Fibroblast of lung (primary cell): Measurements from ENCODE around the gene RAI1. TPM values are rescaled to one million over a fixed set of nuclear protein-coding genes. Genes with fewer than 3 reads are reported as not detected.

Source experiments
- DNase-seq, 2 donors: peaks; one replicate each; pipeline versions ENCODE4 v3.0.0 to v3.0.0-alpha.2; 2010; ENCODE audit warnings: low read depth in 2 of 2
- H2AFZ ChIP-seq: 2 replicates; pipeline ENCODE4 v1.5.1; 2012; ENCODE audit warnings: low read length, control low read depth, inconsistent platforms
- H3K27ac ChIP-seq: 2 replicates; pipeline ENCODE4 v1.5.1; 2011; ENCODE audit warnings: low read length, control low read depth; ENCODE audit not compliant: insufficient read depth
- H3K27me3 ChIP-seq: 2 replicates; pipeline ENCODE4 v1.5.1; 2011; ENCODE audit warnings: mild to moderate bottlenecking, low read length; ENCODE audit not compliant: control insufficient read depth, insufficient read depth
- H3K36me3 ChIP-seq: 2 replicates; pipeline ENCODE4 v1.5.1; 2011; ENCODE audit warnings: low read length; ENCODE audit not compliant: control insufficient read depth, insufficient read depth
- H3K4me1 ChIP-seq: 2 replicates; pipeline ENCODE4 v1.5.1; 2011; ENCODE audit warnings: low read length; ENCODE audit not compliant: control insufficient read depth, insufficient read depth; ENCODE audit errors: extremely low read depth
- H3K4me2 ChIP-seq: 2 replicates; pipeline ENCODE4 v1.5.1; 2011; ENCODE audit warnings: low read length, control low read depth; ENCODE audit not compliant: insufficient read depth; ENCODE audit errors: extremely low read depth
- H3K4me3 ChIP-seq, 4 experiments: fragments of 200-600 bp in 1 of 4; sonication (generic) in 1 of 4; replicated peaks in 1 of 4; 2 replicates each; pipeline ENCODE4 v1.5.1; 2011 to 2016; ENCODE audit warnings: low read length in 4 of 4, low read depth in 3 of 4, mild to moderate bottlenecking in 3 of 4, control low read depth in 2 of 4, inconsistent platforms in 1 of 4, mixed read lengths in 1 of 4; ENCODE audit not compliant: insufficient read depth in 1 of 4; ENCODE audit errors: control extremely low read depth in 1 of 4
- H3K79me2 ChIP-seq: 2 replicates; pipeline ENCODE4 v1.5.1; 2012; ENCODE audit warnings: mild to moderate bottlenecking, low read length, inconsistent platforms; ENCODE audit not compliant: control insufficient read depth, insufficient read depth
- H3K9ac ChIP-seq: 2 replicates; pipeline ENCODE4 v1.5.1; 2011; ENCODE audit warnings: mild to moderate bottlenecking, low read length, control low read depth; ENCODE audit not compliant: insufficient read depth
- H3K9me3 ChIP-seq: 2 replicates; pipeline ENCODE4 v1.5.1; 2012; ENCODE audit warnings: low read depth, low read length; ENCODE audit not compliant: control insufficient read depth, insufficient read depth
- H4K20me1 ChIP-seq: 2 replicates; pipeline ENCODE4 v1.5.1; 2011; ENCODE audit warnings: low read length; ENCODE audit not compliant: control insufficient read depth, insufficient read depth; ENCODE audit errors: extremely low read depth
- EZH2 ChIP-seq: IDR thresholded peaks from 2 replicates; pipeline ENCODE4 v1.5.1; 2012; ENCODE audit warnings: low read length, control low read depth, mild to moderate bottlenecking; ENCODE audit errors: missing control alignments
- polyA plus RNA-seq, 2 donors: library from polyadenylated mRNA; depleted of rRNA in 1 of 2; stranded (reverse) in 1 of 2; unstranded in 1 of 2; fragments of >200 nt; gene quantifications; 2 replicates each; pipeline ENCODE4 v1.2.1, GENCODE V29; 2011 to 2012; ENCODE audit warnings: missing spikeins in 1 of 2
- total RNA-seq: library from RNA; depleted of rRNA; stranded (reverse); fragments of >200 nt; gene quantifications from 2 replicates; pipeline ENCODE4 v1.2.1, GENCODE V29; 2014
- TF ChIP-seq, protein P1 (sequence below), 2 donors: IDR thresholded peaks in 1 of 2; conservative IDR thresholded peaks in 1 of 2; 1 replicate in 1 of 2; 2 replicates in 1 of 2; pipeline ENCODE4 v1.5.1; 2011 to 2012; ENCODE audit warnings: low read length in 2 of 2, control low read depth in 1 of 2, inconsistent platforms in 1 of 2, low read depth in 1 of 2, mild to moderate bottlenecking in 1 of 2

The RAI1 gene
- total and polyA plus RNA-seq, 2 donors (not counting 1 experiment from before 2014, with no cell fraction given), result 2.1 to 6.6 TPM

DNA sequence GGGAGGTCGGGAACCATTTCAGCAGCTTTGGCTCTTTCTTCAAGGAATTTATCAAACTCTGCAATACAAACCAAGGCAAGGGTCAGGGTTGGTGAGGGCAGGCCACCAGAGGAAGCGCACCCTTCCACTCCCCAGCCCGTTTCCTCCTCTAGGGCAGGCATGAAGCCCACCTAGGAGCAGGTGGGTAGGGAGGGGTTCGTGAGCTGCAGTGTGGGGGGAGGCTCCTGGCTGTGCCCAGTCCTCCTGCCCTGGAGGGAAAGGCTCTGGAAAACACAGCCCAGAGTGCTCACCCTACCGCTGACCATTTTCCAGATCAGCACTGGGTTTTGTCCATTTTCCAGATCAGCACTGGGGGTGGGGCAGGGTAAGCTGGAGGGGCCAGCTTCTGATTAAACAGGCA is 166.5 kb downstream of the RAI1 start:
- Histone ChIP-seq H3K27me3 (no peaks in the 10 kb centered on the region), H3K4me3 (no peak overlapping the region), H3K36me3 (peaks cover 4% of the 10 kb centered on the region), H4K20me1 (no peaks in the 10 kb centered on the region), H3K9me3 (no peaks in the 10 kb centered on the region), H3K4me1 (peaks cover 15% of the 10 kb centered on the region), H3K9ac (no peak overlapping the region), H3K27ac (no peak overlapping the region), H3K79me2 (no peaks in the 10 kb centered on the region), H3K4me2 (no peak overlapping the region), H2AFZ (no peak overlapping the region)
- DNase-seq, result no peak
- TF ChIP-seq, protein P1, sequence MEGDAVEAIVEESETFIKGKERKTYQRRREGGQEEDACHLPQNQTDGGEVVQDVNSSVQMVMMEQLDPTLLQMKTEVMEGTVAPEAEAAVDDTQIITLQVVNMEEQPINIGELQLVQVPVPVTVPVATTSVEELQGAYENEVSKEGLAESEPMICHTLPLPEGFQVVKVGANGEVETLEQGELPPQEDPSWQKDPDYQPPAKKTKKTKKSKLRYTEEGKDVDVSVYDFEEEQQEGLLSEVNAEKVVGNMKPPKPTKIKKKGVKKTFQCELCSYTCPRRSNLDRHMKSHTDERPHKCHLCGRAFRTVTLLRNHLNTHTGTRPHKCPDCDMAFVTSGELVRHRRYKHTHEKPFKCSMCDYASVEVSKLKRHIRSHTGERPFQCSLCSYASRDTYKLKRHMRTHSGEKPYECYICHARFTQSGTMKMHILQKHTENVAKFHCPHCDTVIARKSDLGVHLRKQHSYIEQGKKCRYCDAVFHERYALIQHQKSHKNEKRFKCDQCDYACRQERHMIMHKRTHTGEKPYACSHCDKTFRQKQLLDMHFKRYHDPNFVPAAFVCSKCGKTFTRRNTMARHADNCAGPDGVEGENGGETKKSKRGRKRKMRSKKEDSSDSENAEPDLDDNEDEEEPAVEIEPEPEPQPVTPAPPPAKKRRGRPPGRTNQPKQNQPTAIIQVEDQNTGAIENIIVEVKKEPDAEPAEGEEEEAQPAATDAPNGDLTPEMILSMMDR (conservative IDR thresholded peaks at IDR 0.05 in 1 of 2, IDR thresholded peaks at IDR 0.05 in 1 of 2; ENCODE audit: low read depth in 1 of 2, low read length in 2 of 2), result no peak
- no peak for TF ChIP-seq EZH2

DNA sequence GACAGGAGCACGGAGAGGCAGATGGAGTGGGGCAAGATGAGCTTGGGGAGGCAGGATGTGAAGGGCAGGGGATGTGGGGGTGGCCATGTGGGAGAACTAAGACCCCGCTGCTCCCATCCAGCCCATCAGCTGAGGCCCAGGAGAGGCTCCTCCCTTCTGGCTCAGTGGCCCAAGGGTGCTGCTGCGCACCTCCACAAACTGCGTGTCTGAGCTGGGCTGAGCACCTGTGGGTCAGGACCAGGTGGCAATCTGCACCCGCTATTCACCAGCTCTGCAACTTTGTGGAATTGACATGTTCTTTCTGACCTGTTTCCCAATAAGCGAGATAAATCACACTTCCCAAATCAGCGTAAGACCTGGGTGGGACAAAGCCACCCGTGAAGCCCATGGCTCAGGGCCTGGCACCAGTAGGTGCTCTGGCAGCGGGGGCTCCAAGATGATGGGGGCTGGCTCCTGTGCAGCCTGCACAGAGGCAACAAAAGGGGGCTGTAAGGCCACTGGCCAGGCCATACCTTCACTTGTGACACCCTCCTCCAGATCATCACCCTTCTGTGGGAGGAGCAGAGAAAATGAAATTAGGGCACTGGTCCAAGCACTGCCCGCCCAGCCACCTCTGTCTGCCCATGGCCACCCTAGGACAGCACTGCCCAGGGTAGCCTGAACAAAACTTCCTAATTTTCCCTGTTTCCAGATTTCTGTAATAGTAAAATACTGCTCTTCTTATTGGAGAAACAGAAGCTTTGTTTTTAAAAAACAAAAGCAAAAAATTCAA is 167.2 kb downstream of the RAI1 start:
- Histone ChIP-seq H2AFZ (no peak overlapping the region), H3K27me3 (no peaks in the 10 kb centered on the region), H3K4me3 (no peak overlapping the region), H3K9ac (no peak overlapping the region), H3K36me3 (peaks cover 4% of the 10 kb centered on the region), H3K79me2 (no peaks in the 10 kb centered on the region), H3K4me2 (no peak overlapping the region), H3K4me1 (peaks cover 20% of the 10 kb centered on the region), H3K27ac (no peak overlapping the region), H4K20me1 (no peaks in the 10 kb centered on the region), H3K9me3 (no peaks in the 10 kb centered on the region)
- no peak for DNase-seq
- TF ChIP-seq EZH2, result no peak
- TF ChIP-seq, protein P1 (conservative IDR thresholded peaks at IDR 0.05 in 1 of 2, IDR thresholded peaks at IDR 0.05 in 1 of 2; ENCODE audit: low read depth in 1 of 2, low read length in 2 of 2), result no peak

DNA sequence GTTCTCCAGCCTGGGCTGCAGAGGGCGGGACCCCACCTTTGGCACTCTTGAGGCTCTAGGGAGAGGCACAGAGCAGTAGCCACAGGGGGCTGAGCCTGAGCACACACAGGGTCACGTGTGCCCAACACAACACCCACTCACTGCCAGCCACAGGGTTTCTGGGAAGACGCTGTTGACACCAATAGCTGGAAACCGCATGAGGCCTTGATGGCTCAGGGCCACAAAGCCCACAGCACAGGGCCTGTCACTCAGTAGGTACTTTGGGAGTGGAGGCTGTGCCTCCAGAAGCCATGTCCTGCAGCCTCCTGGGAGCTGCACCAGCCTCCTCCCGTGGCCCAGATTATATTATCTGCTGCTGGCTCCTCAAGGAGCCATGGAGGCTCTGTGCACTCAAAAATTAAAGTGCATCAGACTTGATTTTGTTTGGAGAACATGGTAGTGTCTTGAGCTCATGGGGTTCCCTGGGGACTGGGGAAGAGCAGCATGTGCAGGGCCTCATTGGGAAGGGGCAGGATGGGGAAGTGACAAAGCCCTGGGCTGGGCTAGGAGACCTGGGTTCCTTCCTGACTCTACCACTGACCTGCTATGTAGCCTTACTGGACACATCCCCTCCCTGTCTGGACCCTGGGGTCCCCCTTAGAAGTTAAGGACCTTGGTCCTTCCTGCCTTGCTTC is 168.0 kb downstream of the RAI1 start:
- Histone ChIP-seq H3K9ac (no peak overlapping the region), H3K27ac (peak overlapping the region; percentile 54), H2AFZ (no peak overlapping the region), H3K27me3 (no peaks in the 10 kb centered on the region), H3K4me2 (no peak overlapping the region), H3K36me3 (peaks cover 4% of the 10 kb centered on the region), H3K4me3 (no peak overlapping the region), H3K79me2 (no peaks in the 10 kb centered on the region), H4K20me1 (no peaks in the 10 kb centered on the region), H3K9me3 (no peaks in the 10 kb centered on the region), H3K4me1 (peaks cover 23% of the 10 kb centered on the region)
- TF ChIP-seq, protein P1 (conservative IDR thresholded peaks at IDR 0.05 in 1 of 2, IDR thresholded peaks at IDR 0.05 in 1 of 2; ENCODE audit: low read depth in 1 of 2, low read length in 2 of 2), result no peak
- TF ChIP-seq EZH2, result no peak
- DNase-seq, result peak; percentile 53 to 54
